ENCODE measurements around the gene SGSH.

- no peak for TF ChIP-seq SUZ12 (IDR thresholded peaks at IDR 0.05; ENCODE audit: extremely low read depth, insufficient read depth, insufficient read length)
- TF ChIP-seq YY1 (IDR thresholded peaks at IDR 0.05; ENCODE audit: insufficient read depth, insufficient read length), result no peak
- no peak for TF ChIP-seq ZNF274 (IDR thresholded peaks at IDR 0.05; ENCODE audit: low read depth, low read length)
Observed at GRCh38 chr17:80221351-80222105, 1.4 kb upstream of the SGSH start.
